OCI-LY7 (cell line): ENCODE results near the gene AK2.

Source experiments
- EZH2phosphoT487 ChIP-seq: fragments of 200-600 bp; sonication (generic); IDR thresholded peaks from 2 replicates; pipeline ENCODE4 v1.6.1; 2018; ENCODE audit warnings: low read depth, borderline replicate concordance, mild to moderate bottlenecking, mixed run types, antibody characterized with exemption, low read length, moderate library complexity, mixed read lengths
- TF ChIP-seq, protein P1 (sequence below): fragments of 200-600 bp; sonication (generic); conservative IDR thresholded peaks from 2 replicates; pipeline ENCODE4 v1.5.1; 2014; ENCODE audit warnings: mild to moderate bottlenecking, antibody characterized with exemption, low read length, moderate library complexity, mixed read lengths

GRCh38 chr1:33060579-33061083 lies 23.9 kb upstream of the AK2 start:
- TF ChIP-seq, protein P1, sequence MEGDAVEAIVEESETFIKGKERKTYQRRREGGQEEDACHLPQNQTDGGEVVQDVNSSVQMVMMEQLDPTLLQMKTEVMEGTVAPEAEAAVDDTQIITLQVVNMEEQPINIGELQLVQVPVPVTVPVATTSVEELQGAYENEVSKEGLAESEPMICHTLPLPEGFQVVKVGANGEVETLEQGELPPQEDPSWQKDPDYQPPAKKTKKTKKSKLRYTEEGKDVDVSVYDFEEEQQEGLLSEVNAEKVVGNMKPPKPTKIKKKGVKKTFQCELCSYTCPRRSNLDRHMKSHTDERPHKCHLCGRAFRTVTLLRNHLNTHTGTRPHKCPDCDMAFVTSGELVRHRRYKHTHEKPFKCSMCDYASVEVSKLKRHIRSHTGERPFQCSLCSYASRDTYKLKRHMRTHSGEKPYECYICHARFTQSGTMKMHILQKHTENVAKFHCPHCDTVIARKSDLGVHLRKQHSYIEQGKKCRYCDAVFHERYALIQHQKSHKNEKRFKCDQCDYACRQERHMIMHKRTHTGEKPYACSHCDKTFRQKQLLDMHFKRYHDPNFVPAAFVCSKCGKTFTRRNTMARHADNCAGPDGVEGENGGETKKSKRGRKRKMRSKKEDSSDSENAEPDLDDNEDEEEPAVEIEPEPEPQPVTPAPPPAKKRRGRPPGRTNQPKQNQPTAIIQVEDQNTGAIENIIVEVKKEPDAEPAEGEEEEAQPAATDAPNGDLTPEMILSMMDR: no peak
- no peak for TF ChIP-seq EZH2phosphoT487
